OCI-LY7 (cell line): ENCODE data around the gene LTV1. TPM values are rescaled to one million over a fixed set of nuclear protein-coding genes. Genes with fewer than 3 reads are reported as not detected.

Experiments
- BruUV-seq: library from RNA; stranded (reverse); fragments of 400-500 nt; replicated peaks from 2 replicates; lab custom pipeline; 2021; lab: Mats Ljungman, UMichigan
- CTCF ChIA-PET: fragments of 300-600 bp; sonication (Branson Sonifier 250); formaldehyde crosslinking; loops from one replicate; lab custom pipeline; 2022; ENCODE audit warnings: antibody characterized with exemption; ENCODE audit not compliant: unreplicated experiment; lab: Charles Lee
- POLR2A ChIA-PET: fragments of 300-600 bp; sonication (Branson Sonifier 250); formaldehyde crosslinking; loops from one replicate; lab custom pipeline; 2022; ENCODE audit warnings: antibody characterized with exemption; lab: Charles Lee
- DNase-seq: peaks from one replicate; pipeline ENCODE4 v3.0.0-alpha.2; 2015; ENCODE audit warnings: low spot score
- H2AFZ ChIP-seq: fragments of 200-600 bp; sonication (generic), shearing (Covaris generic); 2 replicates; pipeline ENCODE4 v1.6.1; 2014; ENCODE audit warnings: mild to moderate bottlenecking, antibody characterized with exemption, low read length, moderate library complexity
- H3K27ac ChIP-seq: fragments of 200-600 bp; sonication (generic); 2 replicates; pipeline ENCODE4 v1.5.1; 2014; ENCODE audit warnings: mixed run types, low read depth, mild to moderate bottlenecking, moderate library complexity, low read length, inconsistent platforms; ENCODE audit not compliant: poor library complexity, severe bottlenecking
- H3K36me3 ChIP-seq: fragments of 200-600 bp; sonication (generic); 2 replicates; pipeline ENCODE4 v1.6.1; 2014; ENCODE audit warnings: mild to moderate bottlenecking, antibody characterized with exemption, low read length, moderate library complexity, mixed read lengths; ENCODE audit not compliant: insufficient read depth
- H3K4me1 ChIP-seq: fragments of 200-600 bp; sonication (generic); 2 replicates; pipeline ENCODE4 v1.5.1; 2014; ENCODE audit warnings: mild to moderate bottlenecking, low read length; ENCODE audit not compliant: insufficient read depth, poor library complexity, severe bottlenecking
- H3K4me2 ChIP-seq: fragments of 200-600 bp; sonication (generic); 2 replicates; pipeline ENCODE4 v1.6.1; 2014; ENCODE audit warnings: mild to moderate bottlenecking, low read length
- H3K4me3 ChIP-seq: fragments of 200-600 bp; sonication (generic); 2 replicates; pipeline ENCODE4 v1.5.1; 2014; ENCODE audit warnings: mild to moderate bottlenecking, low read depth, low read length; ENCODE audit not compliant: poor library complexity, severe bottlenecking
- H3K79me2 ChIP-seq: fragments of 200-600 bp; sonication (generic); 2 replicates; pipeline ENCODE4 v1.6.1; 2016; ENCODE audit warnings: low read depth, mild to moderate bottlenecking, low read length, moderate library complexity, mixed read lengths; ENCODE audit not compliant: insufficient read depth
- H3K9me2 ChIP-seq: fragments of 200-600 bp; sonication (generic); 2 replicates; pipeline ENCODE4 v1.6.1; 2016; ENCODE audit warnings: mild to moderate bottlenecking, low read length, mixed read lengths; ENCODE audit not compliant: insufficient read depth
- H3K9me3 ChIP-seq: fragments of 200-600 bp; sonication (generic); 2 replicates; pipeline ENCODE4 v1.6.1; 2014; ENCODE audit warnings: mild to moderate bottlenecking, mixed run types, low read length, mixed read lengths
- H4K20me1 ChIP-seq: fragments of 200-600 bp; sonication (generic); 2 replicates; pipeline ENCODE4 v1.6.1; 2014; ENCODE audit warnings: mild to moderate bottlenecking, antibody characterized with exemption, low read length, moderate library complexity, mixed read lengths; ENCODE audit not compliant: insufficient read depth
- EZH2phosphoT487 ChIP-seq: fragments of 200-600 bp; sonication (generic); IDR thresholded peaks from 2 replicates; pipeline ENCODE4 v1.6.1; 2018; ENCODE audit warnings: low read depth, borderline replicate concordance, mild to moderate bottlenecking, mixed run types, antibody characterized with exemption, low read length, moderate library complexity, mixed read lengths
- intact Hi-C: fragments of 100-400 bp; cut with micrococcal nuclease; formaldehyde crosslinking; loops from one replicate; pipeline ENCODE4 v1.10.0; 2022; ENCODE audit not compliant: unreplicated experiment
- small RNA-seq: library from RNA; depleted of rRNA; stranded (forward); fragments of <200 nt; gene quantifications from one replicate; pipeline ENCODE3, GENCODE V24; 2014
- total RNA-seq, 2 experiments: library from RNA; depleted of rRNA in 1 of 2; stranded (reverse); fragments of >200 nt in 1 of 2; shearing (Covaris generic) in 1 of 2; gene quantifications; 2 replicates each; pipeline ENCODE4 v1.2.3, GENCODE V29; 2014 to 2022
- TF ChIP-seq, protein P1 (sequence below): fragments of 200-600 bp; sonication (generic); conservative IDR thresholded peaks from 2 replicates; pipeline ENCODE4 v1.5.1; 2014; ENCODE audit warnings: mild to moderate bottlenecking, antibody characterized with exemption, low read length, moderate library complexity, mixed read lengths

The LTV1 gene
- total RNA-seq, 2 experiments from 2014 or later: 25.6 to 37.3 TPM

GRCh38 chr6:143911028-143911427 is 67.9 kb downstream of the LTV1 start:
- intact Hi-C loops: no loop called here
- no peaks in the 10 kb centered on the region for H3K9me3 ChIP-seq
- CTCF ChIA-PET: no interaction called here
- TF ChIP-seq, protein P1, sequence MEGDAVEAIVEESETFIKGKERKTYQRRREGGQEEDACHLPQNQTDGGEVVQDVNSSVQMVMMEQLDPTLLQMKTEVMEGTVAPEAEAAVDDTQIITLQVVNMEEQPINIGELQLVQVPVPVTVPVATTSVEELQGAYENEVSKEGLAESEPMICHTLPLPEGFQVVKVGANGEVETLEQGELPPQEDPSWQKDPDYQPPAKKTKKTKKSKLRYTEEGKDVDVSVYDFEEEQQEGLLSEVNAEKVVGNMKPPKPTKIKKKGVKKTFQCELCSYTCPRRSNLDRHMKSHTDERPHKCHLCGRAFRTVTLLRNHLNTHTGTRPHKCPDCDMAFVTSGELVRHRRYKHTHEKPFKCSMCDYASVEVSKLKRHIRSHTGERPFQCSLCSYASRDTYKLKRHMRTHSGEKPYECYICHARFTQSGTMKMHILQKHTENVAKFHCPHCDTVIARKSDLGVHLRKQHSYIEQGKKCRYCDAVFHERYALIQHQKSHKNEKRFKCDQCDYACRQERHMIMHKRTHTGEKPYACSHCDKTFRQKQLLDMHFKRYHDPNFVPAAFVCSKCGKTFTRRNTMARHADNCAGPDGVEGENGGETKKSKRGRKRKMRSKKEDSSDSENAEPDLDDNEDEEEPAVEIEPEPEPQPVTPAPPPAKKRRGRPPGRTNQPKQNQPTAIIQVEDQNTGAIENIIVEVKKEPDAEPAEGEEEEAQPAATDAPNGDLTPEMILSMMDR: no peak
- no peak for TF ChIP-seq EZH2phosphoT487
- POLR2A ChIA-PET: no interaction called here
- no peak overlapping the region for H3K4me2 ChIP-seq
- no peaks in the 10 kb centered on the region for H3K79me2 ChIP-seq
- DNase-seq: no peak
- H4K20me1 ChIP-seq: no peaks in the 10 kb centered on the region
- H3K4me3 ChIP-seq: no peak overlapping the region
- H3K36me3 ChIP-seq: no peaks in the 10 kb centered on the region
- H3K27ac ChIP-seq: no peak overlapping the region
- BruUV-seq: no TSS peak
- no peaks in the 10 kb centered on the region for H3K9me2 ChIP-seq
- H2AFZ ChIP-seq: no peak overlapping the region
- no peaks in the 10 kb centered on the region for H3K4me1 ChIP-seq

- Histone ChIP-seq H3K4me2 (no peak overlapping the region), H3K36me3 (no peaks in the 10 kb centered on the region), H3K27ac (no peak overlapping the region), H3K9me2 (no peaks in the 10 kb centered on the region), H3K79me2 (no peaks in the 10 kb centered on the region), H3K4me3 (no peak overlapping the region), H4K20me1 (no peaks in the 10 kb centered on the region), H2AFZ (no peak overlapping the region), H3K9me3 (no peaks in the 10 kb centered on the region), H3K4me1 (no peaks in the 10 kb centered on the region)
- TF ChIP-seq EZH2phosphoT487: no peak
- TF ChIP-seq, protein P1: no peak
- CTCF ChIA-PET: no interaction called here
- BruUV-seq: no TSS peak
- POLR2A ChIA-PET: interaction anchor here (0.6 kb wide), 1 partner anchor 1456 kb away, joined by 3 read pairs; no protein-coding TSS in a partner anchor
- no peak for DNase-seq
- intact Hi-C loops: no loop called here
Measured at GRCh38 chr6:143912671-143913070, 69.5 kb downstream of the LTV1 start.

Small RNA genes lying within 50 kb of the gene (small RNA-seq; reads per million reads assigned to genes)
- not detected for gene ZC2HC1B

Other genes starting within 250 kb of the LTV1 start
- 0.03 and 0.06 TPM in 2 replicates for gene PHACTR2, start 165.4 kb upstream of the LTV1 start, total RNA-seq (2014; rRNA removed; shearing (Covaris generic))
- 3.7 and 5.4 TPM in 2 replicates for gene PHACTR2, start 165.4 kb upstream of the LTV1 start, total RNA-seq (2022)
- not detected in 2 replicates for gene ZC2HC1B, start 21.1 kb downstream of the LTV1 start, total RNA-seq (2014; rRNA removed; shearing (Covaris generic))
- not detected in 2 replicates for gene ZC2HC1B, start 21.1 kb downstream of the LTV1 start, total RNA-seq (2022)
- 1.0 and 1.7 TPM in 2 replicates for gene PLAGL1, start 164.9 kb downstream of the LTV1 start, total RNA-seq (2014; rRNA removed; shearing (Covaris generic))
- 1.7 and 2.3 TPM in 2 replicates for gene PLAGL1, start 164.9 kb downstream of the LTV1 start, total RNA-seq (2022)